Choroid plexus epithelial cell (primary cell): Measurements from ENCODE around the gene RPS10.
A peak's percentile ranks its signal among the peaks of the same experiment; 100 is the strongest.

Experiments
- DNase-seq: peaks from one replicate; pipeline ENCODE4 v3.0.0-alpha.2; 2010; ENCODE audit warnings: low read depth
- H3K4me3 ChIP-seq: 2 replicates; pipeline ENCODE4 v1.5.1; 2011; ENCODE audit warnings: low read depth, mild to moderate bottlenecking, control low read depth, low read length, moderate library complexity
- TF ChIP-seq, protein P1 (sequence below): conservative IDR thresholded peaks from 2 replicates; pipeline ENCODE4 v1.5.1; 2011; ENCODE audit warnings: low read depth, mild to moderate bottlenecking, control low read depth, inconsistent platforms, low read length, moderate library complexity

RPS10 gene

DNA sequence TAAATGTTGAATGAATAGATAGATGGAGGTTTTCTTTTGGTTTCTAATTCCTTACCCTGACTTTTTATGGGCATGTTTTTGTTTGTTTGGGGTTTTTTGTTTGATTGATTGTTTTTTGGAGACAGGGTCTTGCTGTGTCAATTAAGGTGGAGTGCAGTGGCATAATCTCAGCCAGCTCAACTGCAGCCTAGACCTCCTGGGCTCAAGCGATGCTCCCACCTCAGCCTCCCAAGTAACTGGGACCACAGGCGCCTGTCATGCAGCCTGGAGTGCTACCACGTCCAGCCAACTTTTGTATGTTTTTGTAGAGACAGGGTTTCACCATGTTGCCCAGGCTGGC is 31.9 kb downstream of the RPS10 start:
- no peak overlapping the region for H3K4me3 ChIP-seq
- no peak for DNase-seq
- TF ChIP-seq, protein P1, sequence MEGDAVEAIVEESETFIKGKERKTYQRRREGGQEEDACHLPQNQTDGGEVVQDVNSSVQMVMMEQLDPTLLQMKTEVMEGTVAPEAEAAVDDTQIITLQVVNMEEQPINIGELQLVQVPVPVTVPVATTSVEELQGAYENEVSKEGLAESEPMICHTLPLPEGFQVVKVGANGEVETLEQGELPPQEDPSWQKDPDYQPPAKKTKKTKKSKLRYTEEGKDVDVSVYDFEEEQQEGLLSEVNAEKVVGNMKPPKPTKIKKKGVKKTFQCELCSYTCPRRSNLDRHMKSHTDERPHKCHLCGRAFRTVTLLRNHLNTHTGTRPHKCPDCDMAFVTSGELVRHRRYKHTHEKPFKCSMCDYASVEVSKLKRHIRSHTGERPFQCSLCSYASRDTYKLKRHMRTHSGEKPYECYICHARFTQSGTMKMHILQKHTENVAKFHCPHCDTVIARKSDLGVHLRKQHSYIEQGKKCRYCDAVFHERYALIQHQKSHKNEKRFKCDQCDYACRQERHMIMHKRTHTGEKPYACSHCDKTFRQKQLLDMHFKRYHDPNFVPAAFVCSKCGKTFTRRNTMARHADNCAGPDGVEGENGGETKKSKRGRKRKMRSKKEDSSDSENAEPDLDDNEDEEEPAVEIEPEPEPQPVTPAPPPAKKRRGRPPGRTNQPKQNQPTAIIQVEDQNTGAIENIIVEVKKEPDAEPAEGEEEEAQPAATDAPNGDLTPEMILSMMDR, result no peak

DNA sequence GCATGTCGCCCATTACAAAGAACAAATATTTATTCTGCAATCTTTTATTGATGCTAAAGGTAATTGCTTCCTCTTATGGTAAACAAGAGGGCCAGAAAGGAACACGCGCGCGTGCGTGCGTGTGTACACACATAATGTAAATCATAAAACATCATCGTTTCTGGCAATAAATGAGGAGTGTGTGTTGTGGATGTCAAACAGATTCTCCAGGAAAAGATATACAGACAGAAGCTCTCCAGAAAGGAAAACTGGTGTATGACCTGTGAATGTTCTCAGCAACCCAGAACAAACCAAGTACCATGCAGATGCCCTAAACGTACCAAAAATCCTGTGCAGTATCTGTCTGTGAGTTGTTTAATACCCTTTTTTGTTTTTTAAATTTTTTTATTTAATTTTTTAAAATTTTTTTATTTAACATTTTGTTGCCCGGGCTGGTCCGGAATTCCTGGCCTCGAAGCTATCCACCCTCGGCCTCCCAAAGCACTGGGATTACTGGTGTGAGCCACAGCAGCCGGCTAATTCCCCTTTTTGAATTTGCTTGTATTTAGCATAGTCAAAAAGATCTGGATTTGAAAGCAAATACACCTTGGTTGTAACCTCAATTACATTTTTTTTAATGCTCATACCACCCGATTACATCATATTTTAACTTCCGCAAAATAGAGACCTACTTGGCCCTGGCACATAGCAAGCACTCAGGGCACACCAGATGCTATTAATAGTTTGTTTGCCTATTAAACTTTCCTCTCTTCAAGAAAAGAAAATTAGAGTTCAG is 32.5 kb downstream of the RPS10 start:
- TF ChIP-seq, protein P1, result no peak
- peak overlapping the region; percentile 85 for H3K4me3 ChIP-seq
- DNase-seq, result no peak

DNA sequence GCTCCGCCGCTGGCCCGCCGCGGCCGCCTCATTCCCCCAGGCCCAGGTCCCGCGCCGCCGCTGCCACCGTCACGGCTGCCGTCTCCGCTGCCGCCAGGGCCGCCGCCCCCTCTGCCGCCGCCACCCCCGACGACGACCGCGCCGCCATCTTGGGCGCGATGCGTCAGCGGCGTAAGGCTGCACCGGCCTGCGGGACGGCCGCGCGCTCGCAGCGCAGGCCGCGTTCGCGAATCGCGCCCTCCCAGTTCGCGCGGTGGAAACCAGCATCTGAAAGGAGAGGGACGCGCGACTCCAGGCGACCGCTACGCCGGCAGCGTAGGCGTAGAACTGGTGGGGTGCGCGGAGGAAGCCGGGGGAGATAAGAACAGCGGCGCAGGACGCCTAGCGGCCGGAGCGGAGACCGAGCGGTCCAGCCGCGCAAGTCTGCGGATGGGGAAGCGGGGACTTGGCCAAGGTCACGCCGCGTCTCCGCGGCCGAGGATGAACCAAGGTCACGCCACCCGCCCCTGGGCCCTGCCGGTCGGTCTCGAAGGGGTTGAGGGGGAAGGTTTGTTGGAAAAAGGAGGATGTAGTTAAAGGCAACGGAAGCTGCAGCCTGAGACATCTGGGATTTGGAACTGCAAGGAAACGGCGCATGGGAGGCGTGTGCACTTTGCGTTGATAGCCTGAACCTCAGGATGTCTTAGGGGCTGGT is 33.2 kb downstream of the RPS10 start, which contains the start of gene NUDT3:
TSS of gene NUDT3 (minus strand) at position 173 of the 694 bp plus-strand sequence. CDS start 307 bp downstream, outside the sequence.
- DNase-seq, result peak; percentile 94
- TF ChIP-seq, protein P1, result peak; percentile 85
- H3K4me3 ChIP-seq, result peak within 1 kb of the TSS; percentile 85

DNA sequence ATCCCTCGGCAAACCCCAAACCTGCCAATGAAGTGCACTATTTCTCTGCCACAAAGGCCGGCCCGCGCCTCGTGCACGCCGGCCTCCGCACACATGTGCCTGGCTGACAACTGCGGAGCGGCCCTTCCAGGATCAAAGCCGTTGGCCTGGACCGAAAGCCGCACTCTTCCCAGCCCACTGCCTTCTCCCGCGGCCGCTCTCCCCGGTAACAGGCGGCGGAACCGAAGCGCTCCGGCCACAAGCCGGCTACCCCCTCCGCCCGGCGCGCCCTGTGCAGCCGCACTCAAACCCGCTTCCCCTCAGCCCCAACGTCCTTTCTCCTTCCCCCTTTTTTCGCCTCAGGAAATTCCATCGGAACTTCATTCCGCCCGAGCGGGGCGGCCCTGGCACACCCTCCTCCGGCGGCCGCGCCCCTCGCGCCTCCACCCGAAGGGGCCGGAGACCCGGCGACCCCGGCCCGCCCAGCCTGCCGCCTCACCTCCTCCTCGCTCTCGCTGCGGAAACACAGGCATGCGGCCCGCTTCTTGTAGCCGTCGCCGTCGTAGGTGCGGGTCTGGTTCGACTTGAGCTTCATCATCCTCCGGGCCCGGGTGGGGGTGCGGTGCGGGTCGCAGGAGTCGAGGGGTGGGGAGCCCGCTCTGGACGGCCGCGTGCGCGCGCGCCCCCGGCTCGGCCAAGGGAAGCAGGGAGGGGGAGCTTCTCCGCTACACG is 33.9 kb downstream of the RPS10 start:
- peak overlapping the region; percentile 85 for H3K4me3 ChIP-seq
- TF ChIP-seq, protein P1, result no peak
- DNase-seq, result peak; percentile 56

DNA sequence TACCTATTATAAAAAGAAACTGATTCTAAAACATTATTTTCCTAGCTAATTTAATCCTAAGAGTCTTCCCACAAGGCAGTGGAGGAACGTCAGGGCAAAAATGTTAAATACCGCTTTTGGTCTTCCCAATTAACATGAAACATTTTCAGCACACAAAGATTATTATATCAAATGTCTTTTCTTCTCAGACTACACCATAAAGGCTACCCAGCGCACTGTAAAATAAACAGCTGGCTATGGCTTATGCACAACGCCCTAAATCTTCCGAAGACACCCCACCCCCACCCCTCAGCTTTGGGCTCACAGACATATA is 34.4 kb downstream of the RPS10 start:
- TF ChIP-seq, protein P1, result no peak
- no peak for DNase-seq
- H3K4me3 ChIP-seq, result peak overlapping the region; percentile 85

DNA sequence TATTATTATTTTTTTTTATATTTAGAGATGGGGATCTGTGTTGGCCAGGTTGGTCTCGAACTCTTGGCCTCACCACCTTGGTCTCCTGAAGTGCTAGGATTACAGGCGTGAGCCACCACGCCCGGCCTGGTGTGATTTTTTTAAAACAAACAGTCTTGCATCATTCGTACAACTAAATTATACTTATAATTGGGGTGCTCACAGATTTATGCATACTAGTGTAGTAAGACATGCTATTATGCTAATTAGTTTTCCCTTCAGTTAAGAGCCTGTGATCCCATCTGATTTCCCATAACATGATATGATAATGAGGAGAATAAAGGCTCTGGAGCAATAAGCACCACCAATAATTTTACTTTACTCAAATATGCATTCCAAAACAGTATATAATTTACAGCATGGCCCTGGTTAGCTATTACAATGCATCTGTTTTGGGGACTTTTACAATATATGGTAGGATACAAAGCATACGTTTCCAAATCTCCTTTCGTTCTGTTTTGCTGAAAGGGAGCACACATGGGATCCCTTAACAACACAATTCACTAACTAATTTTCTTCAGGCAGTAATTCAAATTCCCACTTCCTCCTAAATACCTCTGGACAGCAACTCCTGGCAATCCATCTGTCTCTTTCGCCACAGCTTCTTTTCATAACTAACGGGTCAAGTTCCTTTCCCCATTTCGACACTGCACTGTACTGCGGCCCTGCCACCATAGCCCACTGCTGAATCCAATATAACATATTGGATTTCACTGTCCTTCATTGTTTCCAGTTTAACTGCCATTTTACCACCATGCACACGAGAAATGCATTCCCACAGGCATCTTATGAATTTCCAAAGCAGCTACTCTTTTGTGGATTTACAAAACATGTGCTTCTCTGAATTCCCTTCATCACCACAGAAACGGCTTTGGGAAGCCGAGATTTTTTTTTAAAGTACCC is 35.1 kb downstream of the RPS10 start:
- H3K4me3 ChIP-seq, result peak overlapping the region; percentile 85
- TF ChIP-seq, protein P1, result no peak
- peak; percentile 80 for DNase-seq
